NCI-H2196 (cell line): ENCODE data around the gene TUBA8.

Source experiments
- DNase-seq: peaks from one replicate; lab custom pipeline; 2025; ENCODE audit not compliant: unreplicated experiment; lab: John Stamatoyannopoulos, UW

Gene TUBA8

DNA sequence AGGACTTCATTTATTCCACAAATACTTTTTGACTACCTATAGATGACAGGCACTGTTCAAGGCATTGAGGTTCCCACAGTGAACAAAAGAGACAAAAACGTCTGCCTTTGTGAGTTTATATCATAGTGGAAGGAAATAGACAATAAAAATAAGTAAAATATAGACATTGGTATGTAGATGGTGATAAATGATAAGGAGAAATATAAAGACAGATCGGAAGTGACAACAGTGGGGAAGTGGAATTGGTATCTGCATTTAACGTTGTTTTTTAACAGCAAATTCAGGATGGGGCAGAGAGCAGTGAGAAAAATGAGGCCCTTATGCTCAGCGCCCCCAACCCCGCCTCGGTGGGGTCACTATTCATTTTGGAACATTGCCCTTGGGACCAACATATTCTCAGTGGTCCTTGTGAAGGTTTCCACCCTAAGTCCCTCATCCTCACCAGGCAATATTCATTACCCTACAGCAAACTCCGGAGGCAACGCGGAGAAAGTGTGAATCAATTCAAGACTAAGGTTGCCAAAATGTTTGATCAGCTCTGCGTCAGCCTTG is 33.4 kb upstream of the TUBA8 start:
- DNase-seq, result no peak

DNA sequence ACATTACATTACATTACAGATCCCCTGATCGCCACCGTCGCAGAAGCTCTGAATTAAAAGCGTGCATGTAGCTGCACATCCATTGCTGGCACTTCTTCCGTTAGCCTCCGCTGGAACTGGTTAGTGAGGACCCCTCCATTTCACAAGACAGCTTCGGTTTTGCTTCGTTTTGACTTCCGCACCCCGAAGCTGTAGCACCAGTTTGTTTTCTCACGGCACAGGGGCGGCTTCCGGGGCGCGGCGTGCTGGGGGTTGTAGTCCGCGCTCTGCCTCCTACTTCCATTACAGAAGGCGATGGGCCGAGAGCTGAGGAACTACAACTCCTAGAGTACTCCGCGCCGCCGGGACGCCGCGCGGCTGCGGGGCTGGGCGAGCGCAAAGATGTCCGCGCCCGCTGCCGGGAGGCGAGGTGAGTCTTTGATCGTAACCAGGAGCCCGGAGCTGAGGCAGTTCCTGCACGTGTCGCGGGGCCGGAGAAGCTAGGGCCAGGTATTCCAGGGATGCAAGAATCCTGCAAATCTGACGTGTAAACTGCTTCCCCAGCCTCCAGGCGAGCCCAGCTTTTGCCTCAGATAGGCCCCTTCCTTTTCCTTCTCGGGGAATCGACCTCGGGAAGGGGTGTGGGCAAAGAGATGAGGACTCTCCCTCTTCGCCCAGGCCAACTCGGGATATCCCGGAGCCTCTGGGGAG is 32.8 kb upstream of the TUBA8 start, which contains the start of gene PEX26:
Gene PEX26, plus strand, starts transcription at position 352 of the 690 bp plus-strand sequence. CDS start 387 bp downstream, outside the sequence.
- peak; percentile 94 for DNase-seq

DNA sequence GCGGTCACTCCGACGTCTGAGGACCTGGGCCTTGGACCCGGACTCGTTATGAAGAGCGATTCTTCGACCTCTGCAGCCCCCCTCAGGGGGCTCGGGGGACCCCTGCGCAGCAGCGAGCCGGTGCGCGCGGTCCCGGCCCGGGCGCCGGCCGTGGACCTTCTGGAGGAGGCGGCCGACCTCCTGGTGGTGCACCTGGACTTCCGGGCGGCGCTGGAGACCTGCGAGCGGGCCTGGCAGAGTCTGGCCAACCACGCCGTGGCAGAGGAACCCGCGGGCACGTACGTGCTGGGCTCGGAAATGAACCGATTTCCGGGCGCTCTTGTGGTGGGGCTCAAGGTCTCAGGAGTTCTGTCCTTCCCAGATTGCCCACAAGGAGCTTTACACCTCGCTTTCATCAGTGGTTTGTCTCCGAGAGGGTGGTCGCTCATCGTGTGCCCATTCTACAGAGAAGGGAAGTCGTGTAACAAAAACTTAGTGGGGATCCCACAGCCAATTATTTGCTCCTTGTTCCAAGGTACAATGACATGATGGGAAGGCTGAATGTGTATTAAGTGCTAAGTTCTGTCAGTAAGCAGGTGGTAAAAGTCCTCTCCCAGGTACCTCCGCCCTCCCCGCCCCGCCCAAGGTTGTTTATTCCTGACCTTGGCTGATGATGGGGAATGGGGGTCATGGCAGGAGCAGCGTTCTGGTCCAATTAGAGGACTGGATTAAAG is 32.1 kb upstream of the TUBA8 start:
- peak; percentile 57 for DNase-seq

DNA sequence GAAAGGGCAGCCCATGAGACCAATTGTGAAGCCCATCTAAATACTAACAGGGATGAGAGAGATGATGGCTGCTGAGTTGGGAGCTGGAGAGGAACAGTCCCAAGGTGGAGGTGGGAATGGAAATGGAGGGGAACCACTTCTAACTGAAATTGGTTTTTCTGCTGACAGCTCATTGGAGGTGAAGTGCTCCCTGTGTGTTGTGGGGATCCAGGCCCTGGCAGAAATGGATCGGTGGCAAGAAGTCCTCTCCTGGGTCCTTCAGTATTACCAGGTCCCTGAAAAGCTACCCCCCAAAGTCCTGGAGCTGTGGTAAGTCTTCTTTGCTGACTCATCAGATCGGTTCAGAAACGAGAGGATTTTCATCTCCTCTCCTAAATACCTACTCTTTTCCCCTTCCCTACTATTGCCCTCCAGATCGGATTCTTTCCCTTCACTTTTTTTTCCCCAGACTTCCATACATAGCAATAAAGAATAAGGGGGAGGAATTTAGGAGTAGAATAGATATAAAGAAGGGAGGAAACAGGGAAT is 30.8 kb upstream of the TUBA8 start:
- no peak for DNase-seq

DNA sequence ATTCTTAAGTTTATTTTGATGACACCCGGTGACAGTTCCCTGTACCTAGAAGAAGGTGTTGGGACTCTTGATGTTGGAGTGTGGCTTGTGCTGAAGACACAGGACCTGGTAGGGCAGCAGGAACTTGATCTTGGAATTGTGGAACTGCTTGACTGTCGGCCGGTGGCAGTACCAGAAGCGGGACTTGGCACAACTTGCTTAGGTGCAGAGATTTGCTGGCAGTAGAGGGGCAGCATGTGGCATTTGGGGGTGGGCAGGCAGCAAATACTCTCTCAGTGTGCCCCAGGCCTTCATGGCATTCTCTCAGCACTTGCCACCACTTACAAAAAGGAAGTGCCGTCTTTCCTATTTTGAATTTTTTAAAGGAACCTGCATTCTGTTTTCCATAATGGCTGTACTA is 29.2 kb upstream of the TUBA8 start:
- no peak for DNase-seq

DNA sequence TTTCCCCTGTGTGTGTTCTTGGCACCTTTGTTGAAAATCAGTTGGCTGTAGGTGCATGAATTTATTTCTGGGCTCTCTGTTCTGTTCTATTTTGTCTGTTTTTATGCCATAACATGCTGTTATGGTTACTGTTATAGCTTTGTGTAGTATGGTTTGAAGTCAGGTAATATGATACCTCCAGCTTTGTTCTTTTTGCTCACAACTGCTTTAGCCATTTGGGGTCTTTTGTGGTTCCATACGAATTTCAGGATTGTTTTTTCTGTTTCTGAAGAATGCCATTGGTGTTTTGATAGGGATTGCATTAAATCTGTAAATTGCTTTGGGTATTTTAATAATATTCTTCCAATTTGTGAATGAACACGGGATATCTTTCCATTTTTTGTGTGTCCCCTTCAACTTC is 28.1 kb upstream of the TUBA8 start:
- DNase-seq, result no peak

DNA sequence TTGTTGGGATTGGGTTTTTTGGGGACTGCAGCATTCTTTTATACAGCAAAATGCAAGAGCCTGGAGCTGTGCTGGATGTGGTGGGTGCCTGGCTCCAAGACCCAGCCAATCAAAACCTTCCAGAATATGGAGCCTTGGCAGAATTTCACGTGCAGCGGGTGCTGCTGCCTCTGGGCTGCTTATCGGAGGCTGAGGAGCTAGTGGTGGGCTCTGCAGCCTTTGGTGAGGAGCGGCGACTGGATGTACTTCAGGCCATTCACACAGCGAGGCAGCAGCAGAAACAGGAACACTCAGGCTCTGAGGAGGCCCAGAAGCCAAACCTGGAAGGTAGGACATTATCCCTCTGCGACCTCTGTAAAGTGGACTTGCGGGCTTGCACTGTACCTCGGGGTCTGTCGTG is 27.2 kb upstream of the TUBA8 start:
- DNase-seq, result no peak

DNA sequence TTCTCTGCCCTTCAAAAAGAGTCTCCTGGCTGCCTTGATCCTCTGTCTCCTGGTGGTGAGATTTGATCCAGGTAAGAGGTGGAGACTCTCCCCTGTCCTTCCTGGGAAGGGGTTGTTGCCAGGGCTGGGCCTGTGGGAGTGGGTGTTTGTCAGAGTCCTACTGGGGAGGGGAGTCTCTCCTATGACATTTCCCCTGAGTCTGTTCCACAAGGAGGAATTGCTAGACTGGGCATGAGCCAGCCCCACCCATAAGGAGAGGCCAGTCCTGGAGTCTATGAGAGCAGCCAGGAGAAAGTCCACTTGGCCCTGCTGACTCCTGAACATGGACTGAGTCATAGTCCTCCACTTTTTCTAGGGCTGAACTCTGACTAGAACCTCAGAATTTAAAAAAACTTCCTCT is 25.4 kb upstream of the TUBA8 start:
- DNase-seq, result no peak

DNA sequence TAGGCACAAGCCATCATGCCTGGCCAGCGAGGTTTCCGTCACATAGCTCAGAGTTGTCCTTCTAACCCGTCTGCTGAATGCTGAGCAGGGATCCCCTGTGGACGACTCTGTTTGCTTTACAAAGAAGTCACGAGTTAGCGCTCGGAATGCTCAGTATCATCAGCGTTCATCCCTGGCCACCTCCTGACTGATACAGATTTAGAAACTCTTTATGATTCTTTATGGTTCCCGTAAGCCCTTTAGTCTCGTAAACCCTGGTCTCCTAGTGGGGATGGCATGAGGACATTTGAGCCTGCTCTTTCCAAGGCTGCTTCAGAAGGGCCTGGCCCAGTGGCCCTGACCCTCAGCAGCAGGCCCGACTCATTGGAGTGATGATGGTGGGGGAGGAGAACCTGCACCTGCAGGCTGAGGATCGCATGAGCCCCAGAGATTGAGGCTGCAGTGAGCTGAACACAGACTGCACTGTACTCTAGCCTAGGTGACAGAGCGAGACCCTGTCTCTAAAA is 23.2 kb upstream of the TUBA8 start:
- DNase-seq, result no peak

DNA sequence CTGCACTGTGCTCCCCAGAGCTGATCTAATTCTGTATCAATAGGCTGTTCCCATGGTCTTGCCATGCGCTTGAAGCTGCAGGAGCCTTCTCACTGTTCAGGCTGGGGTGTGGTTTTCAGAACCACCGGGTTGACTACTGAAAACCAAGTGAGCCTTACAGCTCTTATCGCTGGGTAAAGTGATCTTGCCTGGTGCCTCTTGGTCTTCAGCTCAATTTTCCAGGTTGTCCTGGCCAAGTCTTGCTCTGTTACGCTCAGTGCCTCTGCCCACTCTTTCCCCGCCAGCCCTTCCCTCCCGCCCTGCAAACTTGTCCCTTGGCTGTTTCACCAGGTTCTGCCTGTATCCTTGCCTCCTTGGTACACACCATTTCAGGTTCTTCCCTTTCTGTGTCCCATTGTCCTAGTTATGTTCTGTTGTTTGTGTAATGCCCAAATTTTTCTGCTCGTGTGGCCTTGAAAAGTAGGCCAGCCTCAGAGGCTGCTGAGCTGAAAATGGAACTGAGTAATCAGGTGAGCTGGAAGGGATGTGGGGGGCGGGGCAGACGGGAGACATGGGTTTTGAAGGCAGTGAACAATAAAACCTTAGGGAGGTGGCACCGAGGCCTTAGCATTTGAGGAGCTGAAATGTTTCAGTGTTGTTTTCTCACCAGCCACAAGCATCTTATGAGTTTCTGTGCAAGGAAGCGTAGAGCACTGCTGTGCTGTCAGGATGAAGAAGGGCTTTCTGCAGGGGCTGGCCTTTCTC is 21.6 kb upstream of the TUBA8 start:
- no peak for DNase-seq

DNA sequence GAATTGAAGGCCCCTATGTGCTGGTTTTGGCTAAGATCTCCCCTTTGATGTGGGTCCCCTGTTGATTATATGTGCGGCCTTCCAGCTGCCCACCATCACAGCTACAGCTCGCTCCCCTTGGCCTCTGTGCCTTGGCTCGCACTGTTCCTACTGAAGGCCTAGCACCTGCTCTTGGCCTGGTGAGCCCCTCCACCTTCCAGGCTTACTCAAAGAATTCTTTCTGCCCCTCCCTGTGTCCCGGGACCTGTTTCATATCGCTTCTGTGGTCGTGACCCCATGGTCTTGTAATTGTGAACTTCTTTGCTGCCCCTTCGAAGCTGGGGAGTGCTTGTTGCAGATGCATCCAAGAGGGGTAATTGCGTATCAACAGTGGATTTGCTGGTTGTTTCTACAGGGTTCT is 20.3 kb upstream of the TUBA8 start:
- DNase-seq, result no peak

DNA sequence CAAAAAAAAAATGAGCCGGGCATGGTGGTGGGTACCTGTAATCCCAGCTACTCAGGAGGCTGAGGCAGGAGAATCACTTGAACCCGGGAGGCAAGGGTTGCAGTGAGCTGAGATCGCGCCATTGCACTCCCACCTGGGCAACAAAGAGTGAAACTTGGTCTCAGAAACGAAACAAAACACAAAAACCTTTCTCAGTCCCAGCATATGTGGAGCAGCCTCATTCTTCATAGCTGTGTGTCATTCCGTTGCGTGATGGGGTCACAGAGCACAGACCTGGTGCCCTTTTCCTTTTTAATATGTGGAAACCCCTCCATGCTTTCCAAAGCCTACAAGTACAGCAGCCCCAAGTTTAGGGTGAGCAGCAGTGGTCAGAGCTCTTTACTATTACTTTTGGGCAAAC is 19.1 kb upstream of the TUBA8 start:
- no peak for DNase-seq

DNA sequence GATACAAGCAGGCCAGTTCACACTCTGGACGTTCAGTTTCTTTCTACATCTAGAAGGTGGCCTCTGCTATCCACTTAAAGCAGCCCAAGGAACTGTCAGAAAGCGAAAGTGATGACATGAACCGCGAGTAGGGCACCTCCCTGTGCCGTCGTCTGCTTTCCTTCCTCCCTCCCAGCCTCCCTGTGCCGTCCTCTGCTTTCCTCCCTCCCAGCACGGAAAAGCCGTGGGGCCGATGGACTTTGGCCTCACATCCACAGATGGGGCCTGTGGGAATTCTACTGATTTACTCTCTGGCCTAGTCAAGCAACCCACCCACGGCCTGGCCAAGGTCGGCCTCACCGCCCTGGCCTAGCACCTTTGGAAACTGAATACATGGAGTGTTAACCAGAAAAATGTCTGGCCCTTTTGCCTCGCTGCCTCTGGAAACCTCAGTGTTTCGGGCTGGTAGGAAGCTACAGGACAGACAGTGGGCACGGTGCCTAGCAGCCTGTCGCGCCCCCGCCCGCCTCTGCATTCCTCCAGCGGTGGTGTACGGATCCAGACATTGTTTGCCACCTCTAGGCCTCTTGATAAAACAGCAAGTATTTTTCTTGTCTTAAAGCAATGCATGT is 18.6 kb upstream of the TUBA8 start:
- no peak for DNase-seq

DNA sequence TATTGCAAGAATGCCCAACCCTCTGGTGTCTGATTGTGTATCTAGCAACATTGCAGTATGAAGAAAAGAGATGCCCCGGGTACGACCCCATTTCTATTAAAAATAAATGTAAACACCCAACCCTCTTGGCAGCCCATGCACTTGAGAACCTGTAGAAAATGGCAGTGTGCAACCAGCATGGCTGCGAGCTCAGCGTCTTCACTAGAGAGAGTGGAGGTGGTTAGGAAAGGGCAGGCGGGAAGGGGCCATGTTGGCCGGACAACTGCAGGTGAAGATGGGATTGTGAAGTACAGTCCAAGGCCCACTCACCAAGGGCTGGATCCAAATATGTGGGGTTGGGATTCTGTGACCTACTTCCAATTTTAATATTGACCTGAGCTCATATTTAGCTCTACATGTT is 16.9 kb upstream of the TUBA8 start:
- DNase-seq, result no peak

DNA sequence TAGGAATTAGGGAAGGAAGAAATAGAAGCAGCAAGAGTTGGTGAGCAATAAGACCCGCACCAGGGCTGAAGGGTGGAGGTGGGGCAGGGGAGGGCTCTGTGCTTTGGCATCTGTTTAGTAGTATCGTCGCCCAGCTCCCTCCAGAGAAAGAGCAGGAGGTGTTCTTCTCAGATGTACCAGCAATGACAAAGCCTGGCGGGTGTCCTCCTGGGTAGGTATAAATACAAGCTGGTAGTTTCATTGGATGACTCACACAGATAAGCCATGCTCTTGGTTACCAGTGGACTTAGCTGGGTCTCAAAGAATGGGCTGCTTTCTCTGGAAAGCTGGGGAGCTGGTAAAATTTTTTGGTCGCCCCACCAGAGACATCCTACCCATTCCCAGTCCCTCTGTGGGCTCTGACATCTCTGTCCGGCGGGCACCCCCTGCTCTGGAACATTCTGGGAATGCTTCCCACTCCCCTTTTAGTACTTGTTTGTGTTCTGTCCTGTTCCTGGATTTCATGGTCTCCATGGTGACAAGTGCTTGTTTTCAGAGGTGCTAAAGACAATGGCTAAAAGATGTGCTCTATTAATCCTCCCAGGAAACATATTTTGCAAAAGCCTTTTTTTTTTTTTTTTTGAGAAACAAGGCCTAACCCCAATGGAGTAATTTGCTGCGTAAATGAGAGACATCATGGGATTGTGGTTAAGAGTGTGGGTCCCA is 15.4 kb upstream of the TUBA8 start:
- no peak for DNase-seq

DNA sequence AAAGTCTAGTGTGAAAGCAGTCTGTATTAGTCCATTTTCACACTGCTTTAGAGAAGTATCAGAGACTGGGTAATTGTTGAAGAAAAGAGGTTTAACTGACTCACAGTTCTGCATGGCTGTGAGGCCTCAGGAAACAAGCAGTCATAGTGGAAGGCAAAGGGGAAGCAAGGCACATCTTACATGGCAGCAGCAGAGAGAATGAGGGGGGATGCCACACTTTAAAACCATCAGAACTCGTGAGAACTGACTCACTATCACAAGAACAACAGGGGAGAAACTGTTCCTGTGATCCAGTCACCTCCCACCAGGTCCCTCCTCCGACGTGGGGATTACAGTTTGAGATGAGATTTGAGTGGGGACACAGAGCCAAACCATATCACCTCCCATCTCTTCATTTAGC is 13.8 kb upstream of the TUBA8 start:
- no peak for DNase-seq

DNA sequence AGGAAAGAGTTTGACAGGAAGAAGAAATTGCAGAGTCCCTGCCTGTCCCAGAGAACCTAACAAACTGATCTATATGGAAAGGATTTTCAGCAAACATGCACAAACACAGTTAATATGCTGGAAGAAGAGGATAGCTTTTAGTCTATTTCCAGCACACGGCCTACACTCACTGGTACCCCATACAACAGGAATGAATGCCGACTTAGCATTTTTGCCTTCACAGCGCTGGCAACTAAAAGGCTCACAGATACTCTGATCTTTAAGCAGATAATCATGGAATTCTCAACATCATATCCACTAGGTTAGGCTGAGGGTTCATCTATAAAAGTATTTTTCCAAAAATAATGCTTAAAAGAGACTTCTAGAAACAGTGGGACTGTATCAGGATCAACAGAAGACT is 9.8 kb upstream of the TUBA8 start:
- DNase-seq, result no peak

DNA sequence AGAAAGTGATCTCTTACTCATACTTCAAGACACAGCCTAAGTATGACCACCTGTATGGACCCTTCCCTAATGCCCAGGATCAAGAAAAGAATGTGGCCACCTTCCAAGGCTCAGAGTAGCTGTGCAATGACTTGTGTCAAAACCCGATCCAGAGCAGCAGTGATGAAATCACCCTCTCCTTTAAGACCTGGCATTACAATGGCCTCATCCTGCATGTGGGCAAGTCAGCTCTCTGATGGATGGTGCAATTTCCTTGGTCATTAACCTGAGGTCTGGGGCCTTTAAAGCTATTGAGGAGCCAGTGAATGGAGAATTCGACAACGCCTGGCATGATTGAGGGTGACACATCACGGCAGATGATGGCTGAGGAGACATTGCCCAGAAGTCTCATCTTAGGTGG is 9.1 kb upstream of the TUBA8 start:
- DNase-seq, result no peak

DNA sequence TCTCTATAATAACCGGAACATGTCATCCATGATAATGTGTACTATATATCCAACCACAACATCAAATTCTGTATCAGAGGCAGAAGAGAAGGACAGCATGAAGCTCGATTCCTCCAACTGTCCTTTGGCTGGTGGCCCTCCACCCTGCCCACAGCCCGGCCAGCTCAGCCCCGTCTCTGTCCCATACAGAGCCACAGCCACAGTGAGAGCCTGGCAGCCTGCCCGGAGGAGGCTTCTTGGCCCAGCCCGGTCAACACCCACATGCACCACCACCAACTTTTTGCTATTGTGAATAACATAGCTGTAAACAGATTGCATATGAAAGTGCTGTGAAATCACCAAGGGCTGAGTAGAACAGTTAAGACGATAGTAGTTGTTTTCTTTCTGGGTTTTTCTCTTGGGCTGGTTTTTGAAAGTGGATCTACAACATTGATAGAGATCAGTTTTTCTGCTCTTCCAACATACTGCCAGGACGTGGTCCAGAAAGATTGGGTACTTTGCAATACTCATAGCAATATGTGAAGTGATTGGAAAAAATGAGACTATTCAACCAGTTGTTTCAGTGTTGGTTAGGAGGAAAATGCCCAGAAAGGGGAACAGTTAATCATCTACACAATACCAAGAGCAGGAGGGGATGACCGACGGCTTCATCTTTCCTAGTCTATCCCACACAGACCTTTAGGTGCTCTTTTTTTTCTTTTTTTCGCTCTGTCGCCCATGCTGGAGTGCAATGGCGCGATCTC is 6.9 kb upstream of the TUBA8 start:
- no peak for DNase-seq

DNA sequence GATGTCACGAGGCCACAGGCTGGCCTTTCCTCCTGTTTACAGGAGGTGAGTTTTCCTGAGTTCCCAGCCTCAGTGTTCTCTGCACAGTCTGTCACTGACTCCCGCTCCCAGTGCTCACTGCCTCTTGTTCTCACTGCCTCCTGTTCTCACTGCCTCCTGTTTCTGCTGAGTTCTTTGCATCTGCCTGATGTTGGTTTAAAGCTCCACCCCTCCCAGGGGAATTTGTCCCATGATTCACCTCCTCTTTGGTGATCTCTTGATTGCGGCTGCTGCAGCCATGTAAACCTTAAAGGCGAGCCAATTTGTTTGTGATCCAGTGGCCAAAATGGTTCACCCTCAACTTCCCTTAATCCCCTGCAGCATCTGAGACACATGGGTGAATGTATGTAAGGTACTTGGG is 6.0 kb upstream of the TUBA8 start:
- DNase-seq, result no peak
